GM18867 (cell line): Measurements from ENCODE around the gene CEP57.
A peak's percentile ranks its signal among the peaks of the same experiment; 100 is the strongest.
"Not testable (repeated sequence)": the region's sequence is repeated elsewhere in the genome, so short reads cannot be mapped to it uniquely, and the experiment has no call there.

ENCODE experiments used
- ATAC-seq: cut with Tn5 transposase; IDR thresholded peaks from one replicate; pipeline ENCODE4 v1.9.1; 2021; ENCODE audit warnings: mild to moderate bottlenecking, moderate library complexity; ENCODE audit not compliant: unreplicated experiment

CEP57 gene

DNA sequence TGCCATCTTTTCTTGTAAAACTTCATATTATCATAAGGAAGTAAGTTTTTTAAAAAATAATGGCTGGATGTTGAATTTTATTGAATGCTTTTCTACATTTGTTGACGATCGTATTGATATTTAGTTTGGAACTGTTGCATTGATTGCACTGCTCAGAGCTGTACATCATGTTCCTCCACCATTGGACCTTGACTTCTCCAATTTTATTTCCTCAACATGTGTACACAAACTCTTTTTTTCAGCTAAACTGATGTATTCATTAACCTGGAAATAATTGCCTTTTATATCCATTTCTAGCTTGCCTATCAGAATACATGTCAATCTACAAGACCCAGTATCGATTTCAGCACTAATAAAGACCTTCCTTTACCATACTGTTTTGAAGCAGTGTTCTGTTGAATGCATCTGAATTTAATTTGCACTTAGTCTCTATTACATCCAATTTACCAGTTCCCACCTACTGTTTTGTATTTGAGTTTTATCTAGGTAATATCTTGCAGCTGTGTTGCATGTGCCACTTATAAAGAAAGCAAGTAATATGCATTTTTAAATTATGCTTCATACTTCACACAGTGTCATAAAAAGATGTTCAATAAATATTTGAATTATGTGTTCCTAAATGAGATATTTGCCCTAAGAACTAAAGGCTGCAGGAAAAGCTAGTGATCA is 5.5 kb downstream of the CEP57 start:
- no peak for ATAC-seq

- no peak for ATAC-seq
Observed at GRCh38 chr11:95796501-95796900, 6.2 kb downstream of the CEP57 start.

- ATAC-seq, result no peak
Observed at GRCh38 chr11:95799546-95799945, 9.2 kb downstream of the CEP57 start.

GRCh38 chr11:95800438-95800837 is 10.1 kb downstream of the CEP57 start:
- ATAC-seq, result no peak

DNA sequence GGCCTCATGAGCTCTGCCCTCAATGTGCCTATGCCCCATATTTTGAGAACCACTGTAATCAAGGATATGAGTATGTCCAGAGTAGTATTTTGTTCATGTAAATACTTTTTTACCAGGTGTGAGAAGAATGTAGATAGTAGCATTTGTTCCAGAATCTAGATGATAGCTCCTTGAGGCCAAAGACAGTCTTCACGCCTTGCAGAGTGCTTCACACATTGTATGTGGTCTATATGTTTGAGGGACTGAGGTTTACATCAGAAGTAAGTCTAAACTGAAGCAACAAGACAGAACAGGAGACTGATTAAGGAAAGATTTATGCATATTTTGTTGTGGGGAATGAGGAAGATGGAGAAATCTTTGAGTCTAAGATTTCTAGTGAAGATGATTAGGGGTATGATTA is 12.5 kb downstream of the CEP57 start:
- no peak for ATAC-seq

DNA sequence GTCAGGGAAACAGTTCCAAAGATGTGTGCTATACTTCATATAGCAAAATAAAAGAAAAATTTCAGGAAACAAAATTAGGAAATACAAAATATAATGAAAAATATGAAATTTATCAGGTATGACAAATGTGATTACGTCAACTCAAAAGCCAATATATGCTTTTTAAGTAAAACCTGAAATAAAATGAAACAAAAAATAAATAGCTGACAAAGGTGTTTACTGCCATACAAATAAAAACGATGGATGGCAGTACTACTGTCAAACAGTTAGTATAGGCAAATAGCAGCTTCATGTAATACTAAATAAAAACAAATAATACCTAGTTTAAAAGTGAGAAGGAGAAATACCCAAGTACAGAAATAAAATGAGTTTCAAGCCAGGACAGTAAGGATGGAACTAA is 13.7 kb downstream of the CEP57 start:
- no peak for ATAC-seq

DNA sequence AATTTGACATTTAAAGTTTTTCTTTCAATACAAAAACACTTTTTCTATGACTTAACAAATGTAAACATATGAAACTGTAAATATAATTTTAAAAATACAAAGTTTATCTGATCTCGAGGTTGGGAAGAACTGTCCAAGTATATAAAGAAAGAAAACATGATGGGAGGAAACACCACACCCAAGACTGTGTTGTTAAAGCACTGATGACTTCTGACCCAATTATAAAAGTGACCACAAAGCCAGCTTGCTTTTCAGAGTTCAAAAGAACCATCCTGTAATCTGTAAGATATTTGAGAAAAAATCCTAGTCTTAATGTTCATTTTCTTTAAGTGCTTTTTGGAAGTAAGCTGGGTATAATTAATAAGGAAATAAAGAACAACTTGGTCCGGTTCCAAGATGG is 15.6 kb downstream of the CEP57 start:
- no peak for ATAC-seq

DNA sequence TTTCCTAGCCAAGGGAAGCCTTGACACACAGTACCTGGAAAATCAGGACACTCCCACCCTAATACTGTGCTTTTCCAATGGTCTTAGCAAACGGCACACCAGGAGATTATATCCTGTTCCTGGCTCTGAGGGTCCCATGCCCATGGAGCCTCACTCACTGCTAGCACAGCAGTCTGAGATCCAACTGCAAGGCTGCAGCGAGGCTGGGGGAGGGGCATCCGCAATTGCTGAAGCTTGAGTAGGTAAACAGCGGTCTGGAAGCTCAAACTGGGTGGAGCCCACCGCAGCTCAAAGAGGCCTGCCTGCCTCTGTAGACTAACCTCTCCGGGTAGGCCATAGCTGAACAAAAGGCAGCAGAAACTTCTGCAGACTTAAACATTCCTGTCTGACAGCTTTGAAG is 16.2 kb downstream of the CEP57 start:
- not testable (repeated sequence) for ATAC-seq

DNA sequence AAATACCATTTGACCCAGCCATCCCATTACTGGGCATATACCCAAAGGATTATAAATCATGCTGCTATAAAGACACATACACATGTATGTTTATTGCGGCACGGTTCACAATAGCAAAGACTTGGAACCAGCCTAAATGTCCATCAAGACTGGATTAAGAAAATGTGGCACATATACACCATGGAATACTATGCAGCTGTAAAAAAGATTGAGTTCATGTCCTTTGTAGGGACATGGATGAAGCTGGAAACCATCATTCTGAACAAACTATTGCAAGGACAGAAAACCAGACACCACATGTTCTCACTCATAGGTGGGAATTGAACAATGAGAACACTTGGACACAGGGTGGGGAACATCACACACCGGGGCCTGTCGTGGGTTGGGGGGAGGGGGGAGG is 20.8 kb downstream of the CEP57 start:
- ATAC-seq, result not testable (repeated sequence)

- no peak for ATAC-seq
Observed at GRCh38 chr11:95816037-95816436, 25.7 kb downstream of the CEP57 start.

GRCh38 chr11:95821640-95822039 is 31.3 kb downstream of the CEP57 start:
- ATAC-seq, result no peak

GRCh38 chr11:95827696-95828095 is 37.4 kb downstream of the CEP57 start:
- ATAC-seq, result no peak

DNA sequence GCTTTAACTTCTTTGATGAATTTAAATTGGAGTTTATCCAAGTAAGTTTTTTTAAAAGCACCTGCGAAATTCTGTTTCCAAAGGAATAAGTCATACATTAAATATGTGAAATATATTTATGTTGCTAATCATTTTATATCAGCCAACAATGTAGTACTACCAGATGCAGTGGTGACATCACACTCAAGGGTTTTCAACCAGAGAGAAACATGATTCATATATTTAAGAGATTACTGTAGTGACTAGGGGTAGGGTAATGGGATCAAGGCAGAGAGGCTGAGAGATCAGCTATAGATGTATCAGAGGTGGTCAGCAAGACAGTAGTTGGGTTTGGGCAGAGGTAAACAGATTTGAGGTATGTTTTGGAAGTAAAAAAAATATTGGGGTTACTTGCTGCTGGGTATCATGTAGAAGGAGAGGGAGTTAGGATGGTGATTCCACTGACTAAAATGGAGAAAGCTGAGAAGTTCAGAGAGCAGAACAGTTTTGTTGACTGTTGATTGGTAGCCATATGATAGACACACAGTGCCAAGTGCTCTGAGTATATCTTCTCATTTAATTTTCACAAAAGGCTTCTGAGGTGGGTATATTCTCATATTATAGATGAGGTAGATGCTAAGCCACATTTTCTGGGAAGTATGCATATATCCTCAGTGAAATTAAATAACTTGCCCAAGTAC is 39.4 kb downstream of the CEP57 start:
- no peak for ATAC-seq

DNA sequence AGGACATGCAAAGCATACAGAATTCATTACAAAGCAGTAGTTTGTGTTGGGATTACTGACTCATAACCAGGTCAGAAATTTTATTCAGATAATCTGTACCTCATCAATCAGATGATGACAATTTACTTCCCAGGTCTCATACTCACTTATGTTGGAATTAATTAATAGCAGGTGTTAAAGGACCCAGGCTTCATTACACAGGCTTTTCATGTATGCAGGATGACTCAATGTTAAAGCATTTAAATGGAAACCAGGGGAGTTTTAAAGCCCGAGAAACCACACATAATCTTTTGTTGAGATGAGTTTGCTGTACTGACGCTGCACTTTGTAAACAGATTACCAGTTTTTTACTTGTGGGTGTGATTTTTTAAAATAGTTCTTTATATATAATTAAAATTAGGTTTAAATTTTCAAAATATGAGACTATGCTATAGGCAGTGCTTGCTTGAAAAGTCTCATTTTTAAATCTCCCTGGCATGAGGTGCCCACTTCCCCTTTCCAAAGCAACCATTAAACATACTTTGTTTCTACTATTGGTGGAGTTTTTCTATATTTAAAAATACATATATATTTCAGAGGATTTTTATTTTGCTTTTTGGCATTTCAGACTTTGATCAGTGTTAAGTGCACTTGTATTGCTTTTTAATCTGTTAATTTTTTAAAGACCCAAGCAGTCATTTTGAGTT is 41.0 kb downstream of the CEP57 start:
- no peak for ATAC-seq

- no peak for ATAC-seq
Observed at GRCh38 chr11:95832763-95833162, 42.5 kb downstream of the CEP57 start.

DNA sequence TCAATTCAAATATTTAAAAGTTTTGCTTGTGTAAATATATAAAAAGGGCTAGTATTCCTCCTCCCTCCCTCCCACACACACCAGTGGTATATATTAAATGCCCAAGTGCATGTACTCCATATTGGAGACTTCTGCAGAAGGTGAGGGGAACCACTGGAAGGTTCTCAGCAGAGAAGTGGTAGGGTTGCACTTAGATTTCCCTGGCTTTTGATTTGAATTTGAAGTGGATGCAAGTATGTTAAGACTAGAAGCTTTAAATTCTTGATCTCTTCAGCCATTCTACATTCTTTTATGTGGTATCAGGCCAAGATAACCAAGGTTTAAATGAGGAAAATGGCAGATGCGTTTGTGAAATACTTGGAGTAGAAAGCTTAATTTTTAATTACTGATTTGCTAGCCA is 43.1 kb downstream of the CEP57 start:
- ATAC-seq, result no peak

DNA sequence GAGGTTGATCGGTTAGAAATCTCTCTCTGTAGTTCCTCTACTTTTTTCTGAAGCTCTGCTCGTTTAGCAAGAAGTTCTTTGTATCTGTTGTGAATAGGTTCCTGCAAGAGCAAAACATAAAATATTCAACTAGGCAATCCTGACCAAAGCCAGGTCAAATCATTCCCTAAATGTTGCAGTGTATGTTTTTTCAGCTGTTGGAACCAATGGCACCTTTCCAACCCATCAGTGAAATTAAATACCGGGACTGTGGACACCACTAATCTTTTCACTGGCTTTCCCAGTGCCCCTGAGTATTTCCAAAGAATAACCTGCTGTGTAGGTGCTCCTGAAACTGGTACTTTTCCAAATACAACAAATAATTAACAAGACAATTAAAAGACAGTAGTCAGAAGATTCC is 45.1 kb downstream of the CEP57 start:
- ATAC-seq, result no peak

DNA sequence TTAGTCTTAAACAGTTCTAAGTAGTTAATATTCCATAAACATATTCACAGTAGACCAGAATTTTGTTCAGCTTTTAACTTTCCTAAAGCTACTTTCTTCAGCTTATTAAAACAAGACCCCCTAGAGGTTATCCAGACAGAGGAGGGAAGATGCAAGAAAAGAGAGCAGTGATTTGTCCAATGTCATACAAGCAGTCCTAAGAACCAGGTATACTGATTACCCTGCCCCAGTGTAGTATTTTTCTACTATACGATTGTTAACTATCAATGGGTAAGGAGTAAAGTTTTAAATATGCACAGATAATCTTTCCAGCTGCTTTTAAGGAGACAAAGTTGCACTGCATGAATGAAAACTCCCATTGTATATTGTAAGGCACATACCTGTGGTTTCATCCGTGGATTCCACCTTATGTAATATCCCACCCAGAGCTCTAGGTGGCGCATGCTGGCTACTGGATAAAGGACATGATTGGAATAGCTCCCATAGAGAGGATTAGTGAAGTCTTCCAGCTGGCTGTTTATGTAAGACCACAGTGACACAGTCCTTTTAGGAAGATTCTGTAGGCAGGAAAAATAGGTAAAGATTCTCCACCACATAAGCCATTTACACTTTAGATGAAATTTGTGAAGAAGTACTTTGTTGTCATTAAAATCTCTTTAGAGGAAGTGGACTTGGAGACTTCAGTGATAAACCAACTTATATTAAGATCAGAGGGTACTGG is 45.6 kb downstream of the CEP57 start:
- peak; percentile 95 for ATAC-seq

DNA sequence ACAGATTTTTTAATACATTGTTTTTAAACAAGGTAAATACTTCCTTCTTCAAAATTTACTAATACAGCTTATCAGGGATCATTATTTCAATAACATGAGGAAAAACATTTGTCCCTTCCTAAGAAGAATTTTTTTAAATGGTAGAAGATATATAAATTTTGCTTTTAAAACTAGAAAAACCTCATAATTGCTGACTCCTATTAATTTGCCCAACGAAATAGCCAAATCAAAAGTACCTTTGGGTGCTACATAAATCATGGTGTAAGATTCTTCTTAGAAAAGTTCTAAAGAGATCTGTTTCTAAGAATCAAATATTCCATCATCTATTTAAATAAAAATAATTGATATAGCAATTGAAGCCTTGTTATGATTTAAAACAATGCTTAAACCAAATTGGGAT is 54.9 kb downstream of the CEP57 start:
- no peak for ATAC-seq

DNA sequence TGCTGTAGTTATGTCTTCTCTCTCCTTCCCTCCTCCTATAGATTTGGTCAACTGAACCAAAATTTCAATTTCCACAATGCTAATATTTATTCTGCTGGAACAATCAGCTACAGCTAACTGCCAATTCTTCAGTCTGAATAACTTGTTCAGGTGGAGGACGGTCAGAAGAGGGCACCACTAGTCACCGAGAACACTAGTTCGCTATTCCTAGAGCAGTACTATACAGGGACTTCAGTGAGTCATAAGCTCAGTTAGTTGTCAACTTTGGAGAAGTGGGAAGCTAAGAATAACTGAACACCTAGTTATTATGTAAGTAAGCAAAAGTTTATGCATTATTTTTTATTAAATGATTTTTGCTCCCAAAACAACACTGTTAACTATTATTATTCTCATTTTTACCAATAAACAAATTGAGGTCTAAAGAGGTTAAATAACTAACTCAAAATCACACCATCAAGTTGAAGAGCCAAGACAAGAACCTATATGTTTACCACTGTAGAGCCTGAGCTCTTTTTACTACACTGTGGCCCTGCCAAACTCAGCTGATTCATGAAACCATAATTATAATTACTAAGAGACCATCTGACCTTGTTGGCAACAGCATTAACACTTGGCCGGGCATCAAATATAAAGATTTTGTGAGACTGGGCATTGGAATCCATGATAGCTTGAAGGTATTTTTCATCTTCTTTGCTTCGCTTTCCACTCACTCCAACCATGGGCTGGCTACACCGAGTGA is 59.0 kb downstream of the CEP57 start:
- peak; percentile 84 for ATAC-seq

DNA sequence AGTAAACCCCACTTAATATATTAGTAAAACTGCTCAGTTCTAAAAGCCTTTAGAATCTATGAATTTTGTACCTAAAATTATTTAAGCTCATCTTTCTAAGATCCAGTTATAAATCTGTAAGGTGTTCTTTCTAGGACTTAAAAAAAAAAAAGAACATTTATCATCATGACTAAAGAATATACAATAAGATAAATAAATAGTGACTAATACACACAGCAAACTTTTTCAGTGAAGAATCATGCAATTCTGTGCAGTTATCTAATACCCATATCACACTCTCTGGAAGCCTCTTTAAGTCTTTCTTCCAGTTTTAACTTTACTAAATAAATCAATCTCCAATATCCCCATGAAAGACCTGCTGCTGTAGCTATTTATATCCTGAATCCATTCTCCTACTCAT is 59.8 kb downstream of the CEP57 start:
- ATAC-seq, result no peak
